Measurements from ENCODE around the gene PCDH7. TPM values are rescaled to one million over a fixed set of nuclear protein-coding genes. Genes with fewer than 3 reads are reported as not detected.

PCDH7 gene
- total and polyA plus RNA-seq, 2 of the 4 experiments (the other 2 are of a cell fraction): 26.5 to 44.1 TPM

- Histone ChIP-seq H3K36me3 (ENCODE audit: control insufficient read depth, insufficient read depth, low read length) (no peaks in the 10 kb centered on the region), H4K5ac (ENCODE audit: low read depth, low read length) (peak overlapping the region; percentile 92), H3K79me1 (ENCODE audit: low read depth in 1 of 2, low read length in 2 of 2) (peaks cover 8 to 13% of the 10 kb centered on the region in 2 experiments; a peak in 2 of 4 replicates), H2AFZ (replicated peaks; ENCODE audit: low read length, poor library complexity) (peak overlapping the region; percentile 48), H4K91ac (ENCODE audit: insufficient read depth, low read depth, low read length) (peak overlapping the region; percentile 72), H2BK5ac (ENCODE audit: low read depth, low read length, poor library complexity, severe bottlenecking) (peak overlapping the region; percentile 83), H2AK9ac (replicated peaks; ENCODE audit: low read depth, low read length, poor library complexity) (no peak overlapping the region), H2BK20ac (ENCODE audit: low read depth, low read length) (peak overlapping the region; percentile 77), H2AK5ac (ENCODE audit: low read depth, low read length) (peak overlapping the region; percentile 74; the same call in 1 of the 2 replicates), H3K9me3 (ENCODE audit: control insufficient read depth, insufficient read depth, low read length) (no peaks in the 10 kb centered on the region), H3K9me1 (ENCODE audit: insufficient read depth, low read length) (no peaks in the 10 kb centered on the region; the same call in none of the 2 replicates), H3K27me3 (ENCODE audit: control insufficient read depth, insufficient read depth, low read length) (no peaks in the 10 kb centered on the region), H3K4me3 (ENCODE audit: insufficient read depth, low read depth, low read length) (no peak overlapping the region), H4K8ac (ENCODE audit: low read depth in 2 of 2, low read length in 2 of 2) (peak overlapping the region; percentile 79 to 90), H3K27ac (ENCODE audit: insufficient read depth, low read length) (peak overlapping the region; percentile 78), H2BK120ac (ENCODE audit: low read depth, low read length) (peak overlapping the region; percentile 97), H2BK15ac (ENCODE audit: low read depth, low read length) (peak overlapping the region; percentile 84), H3K56ac (ENCODE audit: extremely low read depth, insufficient read depth, low read length) (peak overlapping the region; percentile 22), H3K4me2 (ENCODE audit: low read depth, low read length) (peak overlapping the region; percentile 78; the same call in 1 of the 2 replicates), H4K20me1 (ENCODE audit: insufficient read depth, low read length) (no peaks in the 10 kb centered on the region), H3K23ac (ENCODE audit: low read depth, low read length) (peak overlapping the region; percentile 66; the same call in 1 of the 2 replicates), H3K4me1 (ENCODE audit: control insufficient read depth, insufficient read depth, low read length) (peaks cover 21% of the 10 kb centered on the region), H3K18ac (ENCODE audit: low read depth, low read length) (peak overlapping the region; percentile 90), H3K4ac (ENCODE audit: low read depth, low read length) (peak overlapping the region; percentile 73), H3K9ac (ENCODE audit: low read depth, low read length) (no peak overlapping the region), H3K14ac (replicated peaks; ENCODE audit: low read depth, low read length) (peak overlapping the region; percentile 58)
- no TSS peak for BruUV-seq (replicated peaks)
- dilution Hi-C loops (cut with HindIII; ENCODE audit: low sequenced_read_pairs, unreplicated experiment) (no loop called here), in situ Hi-C loops (cut with MboI; ENCODE audit: low sequenced_read_pairs) (no loop called here), intact Hi-C loops (cut with micrococcal nuclease) (loop anchor here (5.0 kb wide), 1 partner anchor 35 kb away; the partner anchor contains the start of gene PCDH7)
- ChIA-PET CTCF (no interaction called here), POLR2A (ENCODE audit: unreplicated experiment) (interaction anchor here (0.5 to 0.6 kb wide), 2 partner anchors 41 to 586 kb away, joined by 3 read pairs; no protein-coding TSS in a partner anchor)
- 7% methylated on average over 3 of the region's 6 CpGs; no CpG with 5 or more reads in 1 of the 2 experiments for WGBS, 2 experiments (ENCODE audit: extremely low coverage in 2 of 2, insufficient read length in 1 of 2)
- TF ChIP-seq SMC3 (IDR thresholded peaks at IDR 0.05; ENCODE audit: low read depth, low read length): no peak
- TF ChIP-seq, protein P1, sequence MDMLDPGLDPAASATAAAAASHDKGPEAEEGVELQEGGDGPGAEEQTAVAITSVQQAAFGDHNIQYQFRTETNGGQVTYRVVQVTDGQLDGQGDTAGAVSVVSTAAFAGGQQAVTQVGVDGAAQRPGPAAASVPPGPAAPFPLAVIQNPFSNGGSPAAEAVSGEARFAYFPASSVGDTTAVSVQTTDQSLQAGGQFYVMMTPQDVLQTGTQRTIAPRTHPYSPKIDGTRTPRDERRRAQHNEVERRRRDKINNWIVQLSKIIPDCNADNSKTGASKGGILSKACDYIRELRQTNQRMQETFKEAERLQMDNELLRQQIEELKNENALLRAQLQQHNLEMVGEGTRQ (IDR thresholded peaks at IDR 0.05; ENCODE audit: low read depth, low read length): no peak
- TF ChIP-seq CHD1 (IDR thresholded peaks at IDR 0.05; ENCODE audit: low read depth, low read length): no peak
- TF ChIP-seq FOS (IDR thresholded peaks at IDR 0.05; ENCODE audit: low read depth, low read length): peak; percentile 67
- TF ChIP-seq MXI1 (IDR thresholded peaks at IDR 0.05; ENCODE audit: borderline replicate concordance, low read depth, low read length): no peak
- no peak for TF ChIP-seq CTCF (conservative IDR thresholded peaks at IDR 0.05; ENCODE audit: low read depth, low read length)
- peak; percentile 49 for TF ChIP-seq RCOR1 (IDR thresholded peaks at IDR 0.05; ENCODE audit: insufficient replicate concordance, low read length)
- peak; percentile 98 for TF ChIP-seq MAFK (IDR thresholded peaks at IDR 0.05; ENCODE audit: low read depth, low read length)
- TF ChIP-seq BHLHE40 (IDR thresholded peaks at IDR 0.05; ENCODE audit: low read depth, low read length): no peak
- TF ChIP-seq ELK1 (IDR thresholded peaks at IDR 0.05; ENCODE audit: borderline replicate concordance, low read depth, low read length): no peak
- peak; percentile 97 for TF ChIP-seq NFE2L2 (IDR thresholded peaks at IDR 0.05; ENCODE audit: low read depth, low read length)
- TF ChIP-seq MAZ (IDR thresholded peaks at IDR 0.05; ENCODE audit: borderline replicate concordance, low read depth, low read length): no peak
- peak; percentile 81 for TF ChIP-seq CEBPB (IDR thresholded peaks at IDR 0.05; ENCODE audit: low read depth, low read length)
- no peak for TF ChIP-seq RFX5 (IDR thresholded peaks at IDR 0.05; ENCODE audit: low read depth, low read length)
- peak; percentile 77 for ATAC-seq (ENCODE audit: low read depth)
- DNase-seq: peak; percentile 92
Measured at GRCh38 chr4:30757357-30757756, 37.2 kb downstream of the PCDH7 start.

Data from IMR-90 (cell line).